ENCODE data around the gene COL6A5.
A peak's percentile ranks its signal among the peaks of the same experiment; 100 is the strongest.
"Not testable (repeated sequence)": the region's sequence is repeated elsewhere in the genome, so short reads cannot be mapped to it uniquely, and the experiment has no call there.

COL6A5 gene, protein sequence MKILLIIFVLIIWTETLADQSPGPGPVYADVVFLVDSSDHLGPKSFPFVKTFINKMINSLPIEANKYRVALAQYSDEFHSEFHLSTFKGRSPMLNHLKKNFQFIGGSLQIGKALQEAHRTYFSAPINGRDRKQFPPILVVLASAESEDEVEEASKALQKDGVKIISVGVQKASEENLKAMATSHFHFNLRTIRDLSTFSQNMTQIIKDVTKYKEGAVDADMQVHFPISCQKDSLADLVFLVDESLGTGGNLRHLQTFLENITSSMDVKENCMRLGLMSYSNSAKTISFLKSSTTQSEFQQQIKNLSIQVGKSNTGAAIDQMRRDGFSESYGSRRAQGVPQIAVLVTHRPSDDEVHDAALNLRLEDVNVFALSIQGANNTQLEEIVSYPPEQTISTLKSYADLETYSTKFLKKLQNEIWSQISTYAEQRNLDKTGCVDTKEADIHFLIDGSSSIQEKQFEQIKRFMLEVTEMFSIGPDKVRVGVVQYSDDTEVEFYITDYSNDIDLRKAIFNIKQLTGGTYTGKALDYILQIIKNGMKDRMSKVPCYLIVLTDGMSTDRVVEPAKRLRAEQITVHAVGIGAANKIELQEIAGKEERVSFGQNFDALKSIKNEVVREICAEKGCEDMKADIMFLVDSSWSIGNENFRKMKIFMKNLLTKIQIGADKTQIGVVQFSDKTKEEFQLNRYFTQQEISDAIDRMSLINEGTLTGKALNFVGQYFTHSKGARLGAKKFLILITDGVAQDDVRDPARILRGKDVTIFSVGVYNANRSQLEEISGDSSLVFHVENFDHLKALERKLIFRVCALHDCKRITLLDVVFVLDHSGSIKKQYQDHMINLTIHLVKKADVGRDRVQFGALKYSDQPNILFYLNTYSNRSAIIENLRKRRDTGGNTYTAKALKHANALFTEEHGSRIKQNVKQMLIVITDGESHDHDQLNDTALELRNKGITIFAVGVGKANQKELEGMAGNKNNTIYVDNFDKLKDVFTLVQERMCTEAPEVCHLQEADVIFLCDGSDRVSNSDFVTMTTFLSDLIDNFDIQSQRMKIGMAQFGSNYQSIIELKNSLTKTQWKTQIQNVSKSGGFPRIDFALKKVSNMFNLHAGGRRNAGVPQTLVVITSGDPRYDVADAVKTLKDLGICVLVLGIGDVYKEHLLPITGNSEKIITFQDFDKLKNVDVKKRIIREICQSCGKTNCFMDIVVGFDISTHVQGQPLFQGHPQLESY (N-terminal part only)

DNA sequence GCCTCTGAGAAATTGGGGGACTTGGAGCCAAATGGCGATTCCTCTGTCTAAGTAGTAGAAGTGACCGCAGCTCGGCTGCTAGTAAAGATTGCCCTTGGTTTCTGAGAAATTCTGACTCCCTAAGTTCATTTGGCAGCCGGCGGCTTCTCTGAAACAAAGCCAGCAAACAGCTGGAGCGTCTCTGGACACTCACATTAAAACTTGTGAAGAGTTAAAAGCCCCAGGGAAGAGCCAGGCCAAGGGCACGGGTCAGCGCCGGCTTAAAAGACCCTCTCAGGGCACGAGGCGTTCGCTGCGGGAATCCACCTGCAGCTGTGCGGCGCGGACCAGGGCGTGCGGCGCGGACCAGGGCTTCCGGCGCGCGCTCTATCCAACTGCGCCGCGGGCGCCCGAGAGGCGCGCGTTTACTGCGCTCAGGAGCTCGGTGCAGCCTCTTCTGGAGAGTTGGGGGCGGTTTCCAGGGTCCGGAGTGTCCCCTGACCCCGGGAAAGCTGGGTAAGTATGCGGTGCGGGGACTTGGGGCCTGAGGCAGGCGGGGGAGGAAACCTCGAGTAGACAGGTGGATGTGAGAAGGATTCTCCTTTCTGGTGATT is at the start of gene COL6A5:
Gene COL6A5, plus strand, starts transcription at position 186 of the 593 bp plus-strand sequence. CDS start 27,967 bp downstream, outside the sequence.
- DNase-seq (ENCODE audit: low spot score): peak; percentile 29

- DNase-seq (ENCODE audit: low spot score): no peak
These were observed 45.9 kb upstream of the COL6A5 start for GRCh38 chr3:130299531-130299930.

DNA sequence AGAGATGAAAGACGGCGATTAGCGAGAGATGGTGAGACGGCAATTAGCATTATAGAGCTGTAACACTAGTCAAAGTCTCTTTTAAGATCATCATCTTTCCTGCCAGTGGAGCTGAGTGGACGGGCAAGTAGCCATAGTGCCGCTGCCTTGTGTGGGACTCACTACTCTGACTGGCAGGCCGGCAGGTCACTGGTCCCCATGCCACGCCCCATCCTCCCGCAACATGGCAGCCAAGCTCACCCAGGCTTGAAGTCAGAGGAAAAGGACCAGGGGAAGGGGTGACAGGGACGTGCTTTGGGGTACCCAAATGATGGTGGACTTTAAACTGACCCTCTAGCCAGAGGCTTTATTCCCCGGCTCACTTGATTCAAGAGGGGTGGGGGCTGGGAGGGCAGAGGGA is 44.6 kb upstream of the COL6A5 start:
- no peak for DNase-seq (ENCODE audit: low spot score)

DNA sequence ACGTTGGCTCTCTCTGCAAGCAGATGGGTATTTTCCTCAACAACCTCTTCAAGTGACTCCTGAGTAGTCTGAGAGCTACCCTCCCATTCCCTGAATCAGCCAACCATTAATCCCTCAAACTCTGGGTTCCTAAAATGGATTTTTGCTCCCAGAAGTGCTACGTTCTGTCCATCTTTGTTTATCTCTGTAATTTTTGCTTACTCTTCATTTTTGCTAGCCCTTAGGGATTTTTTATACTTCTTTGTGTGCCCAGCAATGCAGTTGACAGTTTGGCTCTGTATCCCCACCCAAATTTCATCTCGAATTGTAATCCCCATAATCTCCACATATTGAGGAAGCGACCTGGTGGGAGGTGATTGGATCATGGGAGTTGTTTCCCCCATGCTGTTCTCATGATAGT is 35.4 kb upstream of the COL6A5 start:
- DNase-seq (ENCODE audit: low spot score): no peak

DNA sequence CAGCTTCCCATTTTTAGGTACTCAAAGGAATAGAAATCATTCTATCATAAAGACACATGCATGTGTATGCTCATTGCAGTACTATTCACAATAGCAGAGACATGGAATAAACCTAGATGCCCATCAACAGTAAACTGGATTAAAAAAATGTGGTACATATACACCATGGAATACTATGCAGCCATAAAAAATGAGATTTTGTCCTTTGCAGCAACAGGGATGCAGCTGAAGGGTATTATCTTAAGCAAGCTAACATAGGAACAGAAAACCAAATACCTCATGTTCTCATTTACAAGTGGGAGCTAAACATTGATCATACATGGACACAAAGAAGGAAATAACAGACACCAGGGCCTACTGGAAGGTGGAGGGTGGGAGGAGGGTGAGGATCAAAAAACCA is 33.1 kb upstream of the COL6A5 start:
- no peak for DNase-seq (ENCODE audit: low spot score)

- no peak for DNase-seq (ENCODE audit: low spot score)
These were observed 29.3 kb upstream of the COL6A5 start for GRCh38 chr3:130316169-130316568.

DNA sequence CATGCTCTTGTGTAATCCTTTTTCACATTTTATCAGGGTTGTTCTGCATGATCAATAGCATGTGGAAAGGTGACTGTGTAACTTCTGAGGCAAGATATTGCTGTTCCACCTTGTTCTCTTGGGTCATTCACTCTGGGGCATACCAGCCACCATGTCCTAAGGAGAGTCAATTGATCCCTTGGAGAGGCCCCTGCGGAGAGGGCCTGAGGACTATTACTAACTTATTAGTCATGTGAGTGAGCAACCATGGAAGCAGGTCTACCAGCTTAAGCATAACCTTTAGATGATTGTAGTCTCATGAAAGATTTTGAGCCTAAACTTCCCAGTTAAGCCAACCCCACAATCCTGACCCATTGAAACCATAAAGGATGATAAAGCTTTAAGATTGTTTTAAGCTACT is 22.0 kb upstream of the COL6A5 start:
- DNase-seq (ENCODE audit: low spot score): no peak

GRCh38 chr3:130340766-130341165 is 4.7 kb upstream of the COL6A5 start:
- DNase-seq (ENCODE audit: low spot score): no peak

GRCh38 chr3:130341388-130341787 is 4.1 kb upstream of the COL6A5 start:
- DNase-seq (ENCODE audit: low spot score): no peak

GRCh38 chr3:130341882-130342281 is 3.6 kb upstream of the COL6A5 start:
- no peak for DNase-seq (ENCODE audit: low spot score)

- DNase-seq (ENCODE audit: low spot score): no peak
These were observed 2.4 kb upstream of the COL6A5 start for GRCh38 chr3:130342821-130343661.

- not testable (repeated sequence) for DNase-seq (ENCODE audit: low spot score)
These were observed 2.8 kb downstream of the COL6A5 start for GRCh38 chr3:130348258-130348657.

DNA sequence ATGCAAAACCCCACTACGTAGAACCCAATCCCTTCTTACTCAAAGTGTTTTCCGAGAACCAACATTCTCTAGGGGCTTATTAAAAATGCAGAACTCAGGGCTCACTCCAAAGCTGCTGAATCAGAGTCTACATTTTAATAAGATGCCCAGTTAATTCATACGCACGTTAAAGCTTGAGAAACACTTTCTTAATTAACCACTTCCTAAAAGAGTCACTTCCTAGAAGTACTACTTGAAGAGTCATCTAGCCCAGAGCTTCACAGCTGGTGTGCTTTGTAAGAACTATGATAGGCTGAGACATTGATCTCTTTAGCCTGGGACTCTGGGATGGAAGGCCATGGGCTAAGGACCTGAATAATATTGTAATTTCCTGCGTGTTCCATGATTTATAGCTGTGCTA is 9.0 kb downstream of the COL6A5 start:
- no peak for DNase-seq (ENCODE audit: low spot score)

GRCh38 chr3:130374033-130374432 is 28.6 kb downstream of the COL6A5 start:
- no peak for DNase-seq (ENCODE audit: low spot score)

- DNase-seq (ENCODE audit: low spot score): no peak
These were observed 29.4 kb downstream of the COL6A5 start for GRCh38 chr3:130374908-130375307.

DNA sequence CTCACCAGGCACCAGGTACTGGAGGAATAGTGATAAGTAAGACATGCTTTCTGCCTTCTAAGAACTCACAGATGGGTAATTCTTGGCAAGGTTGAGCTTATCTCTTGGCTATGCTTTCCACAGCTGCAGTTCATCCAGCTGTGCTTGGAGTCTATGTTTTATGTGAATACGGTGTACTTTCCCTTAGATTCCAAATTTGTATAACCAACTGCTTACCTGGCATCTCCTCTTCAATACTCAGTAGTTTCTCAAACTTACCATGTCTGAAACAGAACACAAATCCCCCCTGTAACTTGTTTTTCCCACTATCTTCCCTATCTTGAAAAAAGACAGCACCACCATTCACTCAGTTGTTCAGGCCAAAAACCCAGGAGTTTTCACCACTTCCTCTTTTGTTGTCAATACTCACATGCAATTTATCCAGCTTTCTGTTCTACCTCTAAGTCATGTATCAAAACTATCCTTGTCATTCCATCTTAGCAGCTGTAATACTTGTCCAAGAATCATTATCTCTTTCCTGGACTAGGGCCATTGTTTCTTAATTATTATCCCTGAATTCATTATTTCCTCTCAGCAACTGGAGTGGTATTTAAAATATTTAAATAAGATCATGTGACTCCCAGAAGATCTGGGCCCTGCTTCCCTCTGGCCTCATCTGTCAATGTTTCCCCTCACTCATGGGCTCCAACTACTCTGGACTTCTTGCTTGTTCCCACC is 32.6 kb downstream of the COL6A5 start:
- DNase-seq (ENCODE audit: low spot score): no peak

GRCh38 chr3:130378677-130379191 is 33.3 kb downstream of the COL6A5 start:
- no peak for DNase-seq (ENCODE audit: low spot score)

- no peak for DNase-seq (ENCODE audit: low spot score)
These were observed 33.8 kb downstream of the COL6A5 start for GRCh38 chr3:130379274-130379673.

DNA sequence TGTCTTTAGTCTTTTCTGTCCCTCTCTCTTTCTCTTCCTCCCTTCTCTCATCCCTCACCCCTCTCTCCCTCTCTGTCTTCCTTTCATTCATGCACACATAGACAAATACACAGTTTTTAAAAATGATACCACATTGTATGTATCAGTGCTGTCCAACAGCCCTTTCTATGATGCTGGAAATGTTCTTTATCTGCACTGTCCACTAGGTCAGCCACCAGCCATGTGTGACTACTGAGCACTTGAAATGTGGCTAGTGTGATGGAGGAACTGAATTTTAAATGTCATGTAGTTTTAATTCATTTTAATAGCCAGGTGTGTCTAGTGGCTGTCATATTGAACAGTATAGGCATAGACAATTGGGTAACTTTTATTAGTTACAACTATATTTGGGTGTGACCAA is 34.9 kb downstream of the COL6A5 start:
- no peak for DNase-seq (ENCODE audit: low spot score)

DNA sequence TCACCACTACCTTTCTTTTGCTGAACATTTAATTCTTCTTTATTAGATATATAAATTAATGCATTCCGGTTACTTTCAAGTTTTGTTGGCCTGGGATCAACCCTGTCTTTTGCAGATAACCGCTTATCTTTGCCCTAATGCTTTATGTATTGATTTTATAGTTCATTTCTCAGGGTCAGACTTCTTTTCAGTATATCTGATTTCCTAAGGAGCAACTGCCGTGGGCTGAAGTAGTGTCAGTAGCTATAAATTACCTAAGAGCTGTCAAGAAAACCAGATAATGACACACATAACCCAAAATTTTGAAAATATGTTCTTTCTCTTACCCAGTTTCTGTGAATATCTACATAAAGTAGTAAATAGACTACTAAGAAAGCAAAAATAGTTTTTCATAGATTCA is 38.0 kb downstream of the COL6A5 start:
- no peak for DNase-seq (ENCODE audit: low spot score)

All from D341Med (cell line).